HG03442 (cell line): ENCODE data around the gene ZNF575.
A peak's percentile ranks its signal among the peaks of the same experiment; 100 is the strongest.
"Not testable (repeated sequence)": the region's sequence is repeated elsewhere in the genome, so short reads cannot be mapped to it uniquely, and the experiment has no call there.

Experiments used
- ATAC-seq: cut with Tn5 transposase; IDR thresholded peaks from one replicate; pipeline ENCODE4 v1.9.1; 2021; ENCODE audit warnings: mild to moderate bottlenecking, moderate library complexity; ENCODE audit not compliant: unreplicated experiment

The ZNF575 gene

DNA sequence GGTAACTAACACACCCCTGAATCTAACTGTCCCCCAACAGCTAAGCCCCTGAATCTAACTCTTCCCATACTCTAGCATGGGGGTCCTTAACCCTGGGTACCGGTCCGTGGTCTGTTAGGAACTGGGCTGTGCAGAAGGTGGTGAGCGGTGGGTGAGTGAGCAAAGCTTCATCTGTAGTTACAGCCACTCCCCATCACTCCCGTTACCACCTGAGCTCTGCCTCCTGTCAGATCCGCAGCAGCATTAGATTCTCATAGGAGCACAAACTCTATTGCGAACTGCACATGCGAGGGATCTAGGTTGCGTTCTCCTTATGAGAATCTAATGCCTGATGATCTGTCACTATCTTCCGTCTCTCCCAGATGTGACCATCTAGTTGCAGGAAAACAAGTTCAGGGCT lies 22.3 kb upstream of the ZNF575 start:
- ATAC-seq: no peak

DNA sequence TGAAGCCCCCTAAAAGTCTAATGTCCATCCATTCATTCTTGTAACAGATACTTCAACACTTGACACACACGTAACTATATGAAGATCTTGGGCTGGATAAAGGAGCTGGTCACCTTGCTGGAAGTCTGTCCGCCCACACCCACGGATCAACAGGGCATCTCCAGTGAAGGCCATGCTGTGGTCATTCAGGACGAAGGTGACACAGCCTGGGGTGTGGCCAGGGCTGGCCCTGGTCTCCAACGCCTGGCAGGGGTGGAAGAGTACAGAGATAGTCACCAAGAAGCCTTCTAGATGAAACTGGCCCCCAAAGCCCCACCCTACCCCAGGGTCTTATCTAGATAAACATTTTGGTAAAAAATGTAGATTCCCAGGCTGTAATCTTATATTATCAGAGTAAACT lies 21.7 kb upstream of the ZNF575 start:
- ATAC-seq: no peak

DNA sequence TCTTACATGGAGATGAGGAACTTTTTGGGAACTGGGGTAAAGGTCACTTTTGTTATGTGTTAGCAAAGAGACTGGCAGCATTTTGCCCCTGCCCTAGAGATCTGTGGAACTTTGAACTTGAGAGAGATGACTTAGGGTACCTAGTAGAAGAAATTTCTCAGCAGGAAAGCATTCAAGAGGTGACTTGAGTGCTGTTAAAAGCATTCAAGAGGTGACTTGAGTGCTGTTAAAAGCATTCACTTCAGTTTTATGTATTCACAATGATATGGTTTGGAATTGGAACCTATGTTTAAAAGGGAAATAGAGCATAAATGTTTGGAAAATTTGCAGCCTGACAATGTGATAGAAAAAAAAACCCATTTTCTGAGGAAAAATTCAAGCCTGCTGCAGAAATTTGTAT lies 20.6 kb upstream of the ZNF575 start:
- not testable (repeated sequence) for ATAC-seq

DNA sequence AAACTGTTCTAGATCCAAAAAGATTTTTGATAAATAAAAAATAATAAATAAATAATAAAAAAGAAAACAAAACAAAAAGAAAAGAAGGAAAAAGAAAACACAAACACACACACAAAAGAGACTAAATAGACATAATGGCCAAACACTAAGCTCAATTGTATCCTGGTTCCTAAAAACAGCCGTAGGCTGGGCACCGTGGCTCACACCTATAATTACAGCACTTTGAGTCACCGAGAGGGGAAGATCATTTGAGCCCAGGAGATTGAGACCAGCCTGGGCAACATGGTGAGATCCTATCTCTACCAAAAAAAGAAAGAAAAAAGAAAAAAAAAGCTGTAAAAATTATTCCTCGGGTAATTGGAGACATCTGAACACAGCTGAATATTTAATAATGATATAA lies 14.9 kb upstream of the ZNF575 start:
- ATAC-seq: no peak

DNA sequence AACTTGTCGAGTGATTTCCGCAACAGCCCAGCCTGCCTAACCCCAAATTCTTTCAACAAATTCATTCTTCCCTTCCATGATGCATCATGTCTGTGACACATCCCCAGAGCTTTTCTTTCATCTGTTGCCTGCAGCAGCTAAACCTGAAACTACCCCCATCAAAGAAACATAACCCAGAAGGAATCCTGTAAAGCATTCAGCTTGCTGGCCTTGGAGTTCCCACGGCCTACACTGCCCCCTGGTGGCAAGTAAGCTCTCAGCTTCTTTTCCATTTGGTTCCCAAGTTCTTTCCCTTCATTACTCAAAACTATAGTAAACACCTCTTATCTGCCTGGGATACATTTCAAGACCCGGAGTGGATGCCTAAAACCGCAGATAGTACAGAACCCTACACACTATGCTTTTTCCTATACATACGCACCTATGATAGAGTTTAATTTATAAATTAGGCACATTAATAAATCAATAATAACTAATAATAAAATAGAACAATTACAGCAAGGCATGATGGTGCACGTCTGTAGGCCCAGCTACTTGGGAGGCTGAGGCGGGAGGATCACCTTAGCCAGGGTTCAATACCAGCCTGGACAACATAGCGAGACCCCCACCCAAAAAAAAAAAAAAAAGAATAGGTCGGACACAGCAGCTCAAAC lies 13.4 kb upstream of the ZNF575 start:
- ATAC-seq: no peak

DNA sequence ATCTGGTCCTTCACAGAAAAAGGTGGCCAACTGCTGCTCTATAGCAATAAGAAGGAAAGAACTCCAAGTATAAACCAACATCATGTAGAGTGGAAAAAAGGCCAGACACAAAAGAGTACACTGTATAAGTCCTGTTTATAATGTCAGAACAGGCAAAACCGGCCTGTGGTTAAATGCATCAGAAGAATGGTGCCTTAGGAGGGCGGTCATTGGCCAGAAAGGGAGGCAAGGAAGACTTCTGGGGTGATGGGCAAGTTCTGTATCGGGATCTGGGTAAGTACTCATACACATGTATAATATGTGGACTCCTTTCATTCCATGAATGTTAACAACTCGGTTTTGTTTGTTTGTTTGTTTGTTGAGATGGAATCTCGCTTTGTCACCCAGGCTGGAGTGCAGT lies 10.1 kb upstream of the ZNF575 start:
- ATAC-seq: no peak

DNA sequence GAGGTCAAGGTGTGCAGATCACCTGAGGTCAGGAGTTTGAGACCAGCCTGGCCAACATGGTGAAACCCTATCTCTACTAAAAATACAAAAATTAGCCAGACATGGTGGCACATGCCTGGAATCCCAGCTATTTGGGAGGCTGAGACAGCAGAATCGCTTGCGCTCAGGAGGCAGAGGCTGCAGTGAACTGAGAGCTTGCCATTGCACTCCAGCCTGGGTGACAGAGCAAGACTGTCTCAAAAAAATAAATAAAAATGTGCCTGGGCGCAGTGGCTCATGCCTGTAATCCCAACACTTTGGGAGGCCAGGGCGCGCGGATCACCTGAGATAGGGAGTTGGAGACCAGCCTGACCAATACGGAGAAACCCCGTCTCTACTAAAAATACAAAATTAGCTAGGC lies 9.3 kb upstream of the ZNF575 start:
- ATAC-seq: not testable (repeated sequence)

DNA sequence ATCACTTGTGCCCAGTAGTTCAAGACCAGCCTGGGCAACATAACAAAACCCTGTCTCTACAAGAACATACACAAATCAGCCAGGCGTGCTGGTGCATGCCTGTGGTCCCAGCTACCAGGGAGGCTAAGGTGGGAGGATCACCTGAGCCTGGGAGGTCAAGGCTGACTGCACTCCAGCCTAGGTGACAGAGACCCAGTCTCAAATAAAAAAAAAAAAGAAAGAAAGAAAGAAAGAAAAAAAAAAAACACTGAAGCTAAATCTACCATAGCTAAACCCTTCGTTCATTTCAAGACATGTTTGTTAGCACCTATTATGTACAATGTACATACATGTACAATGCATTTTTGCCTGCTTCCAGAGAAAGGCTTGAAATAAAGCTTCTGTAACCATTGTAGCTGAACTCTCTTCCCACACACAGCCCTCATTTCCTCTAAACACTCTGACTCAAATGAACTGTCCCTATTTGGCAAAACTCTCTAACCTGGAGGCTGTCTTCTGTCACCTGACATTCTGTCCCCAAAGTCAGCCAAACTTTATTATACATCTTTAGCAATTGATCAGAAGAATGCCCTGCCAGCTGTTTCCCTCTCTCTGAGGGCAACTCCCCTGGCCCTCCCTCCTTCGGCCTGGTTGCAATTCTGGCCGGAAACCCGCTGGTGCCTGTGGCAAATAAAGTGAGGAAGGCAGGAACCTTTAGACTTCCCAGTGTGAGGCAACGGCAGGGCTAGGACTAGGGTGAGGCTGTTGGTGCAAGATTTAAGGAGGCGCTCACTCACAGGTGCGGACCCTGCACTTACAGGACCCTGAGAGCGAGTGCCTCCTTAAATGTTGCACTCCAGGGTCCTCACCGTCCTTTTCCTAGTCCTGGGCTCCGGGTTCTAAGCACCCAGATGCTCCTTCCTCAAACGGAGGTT lies 7.8 kb upstream of the ZNF575 start:
- no peak for ATAC-seq

DNA sequence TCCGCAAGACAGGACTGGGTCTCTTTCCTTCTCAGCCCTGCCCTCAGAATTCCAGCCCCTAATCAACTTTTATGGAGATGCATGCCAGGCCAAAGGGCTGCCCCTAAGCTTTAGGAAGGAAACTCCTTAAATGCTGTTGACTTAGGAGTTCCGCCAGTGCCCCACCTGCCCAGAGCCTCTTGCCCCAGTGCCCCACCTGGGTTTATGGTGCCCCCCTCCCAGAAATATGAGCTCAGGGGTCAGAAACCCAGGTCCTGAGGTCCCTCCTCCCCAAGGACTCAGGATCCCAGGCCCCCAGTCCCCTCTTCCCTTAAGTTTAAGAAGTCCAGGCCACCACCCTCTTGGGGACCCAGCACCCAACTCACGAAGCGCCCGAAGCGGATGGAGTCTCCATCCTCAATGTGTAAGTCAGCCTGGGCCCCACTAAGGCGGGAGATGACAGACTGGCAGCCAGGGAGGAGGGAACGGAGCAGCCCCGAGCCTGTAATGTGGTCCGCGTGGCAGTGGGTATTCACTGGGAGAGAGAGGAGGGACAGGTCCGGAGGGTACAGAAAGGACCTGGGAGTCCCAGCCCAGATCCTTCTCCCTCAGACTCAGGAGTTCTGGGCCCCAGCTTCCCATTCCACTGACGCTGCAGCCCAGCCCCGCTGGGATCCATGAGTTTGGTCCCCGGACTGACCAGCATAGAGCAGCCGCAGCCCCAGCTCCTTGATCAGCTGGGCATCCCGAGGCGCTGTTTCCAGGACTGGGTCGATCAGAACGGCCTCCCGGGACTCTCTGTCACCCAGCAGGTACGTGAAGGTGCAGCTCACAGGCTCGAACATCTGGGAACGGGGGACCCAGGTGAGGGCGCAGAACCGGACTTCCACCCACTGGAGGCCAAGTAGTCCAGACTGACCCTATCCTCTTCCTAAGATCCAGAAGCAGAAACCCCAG lies 6.9 kb upstream of the ZNF575 start:
- no peak for ATAC-seq

DNA sequence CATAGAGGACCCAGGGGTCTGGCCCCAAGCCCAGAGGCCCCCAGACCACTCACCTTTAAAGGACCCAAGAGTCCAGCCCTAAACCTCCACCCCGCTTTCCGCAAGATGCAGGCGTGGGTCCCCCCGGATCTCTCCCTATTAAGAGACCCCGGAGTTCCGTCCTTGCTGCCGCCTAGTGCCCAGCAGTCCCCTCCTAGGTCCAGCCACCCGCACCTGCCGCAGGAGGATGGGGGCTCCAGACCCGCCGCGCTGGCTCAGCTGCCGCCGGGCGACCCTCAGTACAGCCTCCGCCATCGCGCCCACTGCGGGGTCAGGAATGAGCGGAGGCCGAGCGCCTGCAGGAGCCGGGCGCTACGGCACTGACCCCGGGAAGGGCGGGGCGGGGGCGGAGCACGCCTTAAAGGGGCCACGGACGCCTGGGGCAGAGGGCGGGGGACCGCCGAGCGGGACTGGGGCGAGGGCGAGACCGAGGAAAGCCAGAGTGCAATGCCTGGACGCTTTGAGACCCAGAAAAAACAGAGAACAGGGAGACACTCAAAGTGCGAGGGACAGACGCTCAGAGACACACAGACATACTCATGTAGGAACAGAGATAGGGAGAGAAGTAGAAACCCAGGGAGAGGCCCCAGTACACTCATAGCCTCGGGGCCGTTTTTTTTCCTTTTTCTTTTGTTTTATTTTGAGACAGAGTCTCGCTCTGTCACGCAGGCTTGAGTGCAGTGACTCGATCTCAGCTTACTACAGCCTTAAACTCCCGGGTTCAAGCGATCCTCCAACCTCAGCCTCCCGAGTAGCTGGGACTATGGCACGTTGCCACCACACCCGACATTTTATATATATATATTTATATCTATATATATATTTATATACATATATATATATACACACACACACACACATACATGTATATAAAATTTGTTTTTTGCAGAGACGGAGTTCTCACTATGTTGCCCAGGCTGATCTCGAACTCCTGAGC lies 5.8 kb upstream of the ZNF575 start, which contains the start of gene ETHE1:
TSS of gene ETHE1 (minus strand) at position 318 of the 976 bp plus-strand sequence. CDS start at position 294, 24 bp downstream.
- ATAC-seq: peak; percentile 56

DNA sequence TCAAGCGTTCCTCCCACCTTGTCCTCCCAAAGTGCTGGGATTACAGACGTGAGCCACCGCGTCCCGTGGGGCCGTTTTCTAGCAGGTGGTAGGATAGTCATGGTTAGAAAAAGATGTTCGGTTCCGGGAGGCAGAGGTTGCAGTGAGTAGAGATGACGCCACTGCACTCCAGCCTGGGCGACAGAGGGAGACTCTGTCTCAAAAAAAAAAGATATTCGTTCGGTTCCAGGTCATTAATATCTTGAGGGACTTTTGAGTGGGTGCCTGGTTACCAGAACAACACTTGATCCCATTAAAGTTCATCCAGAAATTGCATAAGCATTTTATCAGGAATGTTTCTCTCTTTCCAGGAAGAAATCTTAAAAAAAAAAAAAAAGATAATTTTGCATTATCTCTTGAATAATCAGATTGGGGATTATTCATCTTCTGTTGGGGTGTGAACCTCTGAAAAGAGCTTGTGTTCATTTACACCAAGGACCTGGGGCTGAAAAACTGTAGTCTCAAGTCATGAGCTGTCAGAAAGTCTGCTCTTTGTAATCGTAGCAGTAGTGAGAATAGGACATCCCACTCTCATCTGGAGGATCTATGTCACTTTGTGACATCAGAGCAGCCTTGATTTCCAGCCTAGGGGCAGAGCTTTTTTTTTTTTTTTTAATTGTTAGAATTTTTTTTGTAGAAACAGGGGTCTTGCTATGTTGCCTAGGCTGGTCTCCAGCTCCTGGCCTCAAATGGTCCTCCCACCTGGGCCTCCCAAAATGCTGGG lies 4.9 kb upstream of the ZNF575 start:
- no peak for ATAC-seq

DNA sequence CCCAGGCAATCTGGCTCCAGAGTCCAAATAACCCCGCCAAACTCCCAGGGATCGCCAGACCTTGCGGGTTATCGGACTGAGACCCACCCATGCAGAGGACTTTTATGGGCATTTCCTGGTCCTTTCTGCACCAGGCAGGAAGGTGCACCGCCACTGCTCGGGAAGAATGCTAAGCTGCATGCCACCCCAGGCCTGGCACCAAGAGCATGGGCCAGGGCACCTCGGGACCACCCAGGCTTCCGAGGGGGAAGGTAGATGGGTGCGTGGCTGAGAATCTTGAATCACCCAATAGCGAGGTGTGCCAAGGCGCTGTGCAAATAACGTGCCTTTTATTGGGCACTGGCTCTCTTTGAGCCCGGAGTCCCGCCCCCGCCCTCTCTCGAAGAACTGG lies 422 bp upstream of the ZNF575 start:
- ATAC-seq: peak; percentile 17

DNA sequence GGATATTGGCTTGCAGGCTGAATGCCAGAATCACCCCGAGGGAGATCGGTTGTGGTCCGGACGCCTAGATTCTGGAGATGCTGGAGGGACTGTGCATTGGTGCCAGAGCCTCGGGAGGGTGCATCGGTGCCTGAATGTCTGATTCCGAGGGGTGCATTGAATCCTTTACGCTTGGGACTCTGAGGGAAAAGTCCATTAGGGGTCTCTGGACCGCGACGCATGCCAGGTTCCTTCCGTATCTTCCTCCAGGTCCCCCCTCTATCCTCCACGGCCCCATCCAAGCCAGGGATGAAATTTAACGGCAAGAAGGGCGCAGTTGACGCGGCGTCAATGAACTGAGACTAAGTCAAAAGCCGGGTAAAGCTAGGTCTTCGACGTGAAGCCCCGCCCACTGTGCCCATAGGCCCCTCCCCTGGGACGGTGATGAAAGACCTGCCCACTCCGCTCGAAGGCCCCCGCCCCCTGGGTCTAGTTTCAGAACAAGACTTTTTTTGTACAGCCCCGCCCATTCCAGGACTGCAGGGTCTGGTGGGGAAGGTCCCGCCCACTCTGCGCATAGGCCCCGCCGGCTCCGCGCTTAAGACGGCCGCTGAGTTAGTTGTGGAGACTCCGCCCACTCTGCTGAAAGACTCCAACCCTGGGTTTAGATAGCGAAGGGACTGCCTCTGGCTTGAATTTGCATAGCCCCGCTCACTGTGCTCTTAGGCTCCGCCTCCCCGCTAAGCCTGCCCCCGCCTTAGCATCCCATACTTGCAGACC lies 737 bp downstream of the ZNF575 start:
- peak; percentile 41 for ATAC-seq

DNA sequence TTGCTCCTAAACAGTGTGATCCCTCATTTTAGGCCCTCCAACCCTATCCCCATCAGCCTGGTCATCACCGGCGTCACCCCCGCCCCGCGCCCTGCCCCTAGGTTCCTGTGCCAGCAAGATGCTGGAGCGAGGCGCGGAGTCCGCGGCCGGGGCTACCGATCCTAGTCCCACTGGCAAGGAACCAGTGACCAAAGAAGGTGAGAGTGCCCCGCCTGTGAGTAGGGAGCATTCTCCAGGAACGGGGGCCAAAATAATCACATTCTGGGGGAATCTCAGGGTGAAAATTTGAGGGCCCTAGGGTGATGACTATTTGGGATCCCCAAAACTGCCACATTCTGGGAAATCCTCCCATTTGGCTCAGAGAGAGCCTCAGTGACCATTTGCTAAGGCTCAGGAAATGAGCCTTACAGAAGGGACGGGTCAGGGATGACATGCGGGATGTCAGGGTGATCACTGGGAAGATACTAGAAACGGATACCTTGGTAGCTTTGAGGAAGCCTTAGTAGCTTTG lies 1.4 kb downstream of the ZNF575 start:
- ATAC-seq: no peak

DNA sequence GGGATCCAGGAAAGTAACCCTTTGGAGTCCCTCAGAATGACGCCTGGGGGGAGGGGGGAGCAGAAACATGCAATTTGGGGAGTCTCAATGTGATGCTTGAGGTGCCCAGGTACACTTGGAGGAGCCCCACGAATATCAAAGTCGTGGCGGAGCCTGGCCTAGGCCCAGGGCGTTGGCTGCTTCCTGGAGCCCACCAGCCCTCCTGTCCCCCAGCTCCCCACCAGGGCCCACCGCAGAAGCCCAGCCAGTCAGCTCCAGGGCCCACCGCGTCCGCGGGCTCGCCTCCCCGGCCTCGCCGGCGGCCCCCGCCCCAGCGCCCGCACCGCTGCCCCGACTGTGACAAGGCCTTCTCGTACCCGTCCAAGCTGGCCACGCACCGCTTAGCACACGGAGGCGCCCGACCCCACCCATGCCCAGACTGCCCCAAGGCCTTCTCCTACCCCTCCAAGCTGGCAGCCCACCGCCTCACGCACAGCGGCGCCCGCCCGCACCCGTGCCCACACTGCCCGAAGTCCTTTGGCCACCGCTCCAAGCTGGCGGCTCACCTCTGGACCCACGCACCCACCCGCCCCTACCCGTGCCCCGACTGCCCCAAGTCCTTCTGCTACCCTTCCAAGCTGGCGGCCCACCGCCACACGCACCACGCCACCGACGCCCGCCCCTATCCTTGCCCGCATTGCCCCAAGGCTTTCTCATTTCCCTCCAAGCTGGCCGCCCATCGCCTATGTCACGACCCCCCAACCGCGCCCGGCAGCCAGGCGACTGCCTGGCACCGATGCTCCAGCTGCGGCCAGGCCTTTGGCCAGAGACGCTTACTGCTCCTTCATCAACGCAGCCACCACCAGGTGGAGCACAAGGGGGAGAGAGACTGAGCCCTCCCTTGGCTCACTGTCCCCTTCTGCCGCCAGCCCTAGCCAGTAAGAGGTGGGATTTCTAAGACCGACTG lies 2.1 kb downstream of the ZNF575 start:
- ATAC-seq: no peak

DNA sequence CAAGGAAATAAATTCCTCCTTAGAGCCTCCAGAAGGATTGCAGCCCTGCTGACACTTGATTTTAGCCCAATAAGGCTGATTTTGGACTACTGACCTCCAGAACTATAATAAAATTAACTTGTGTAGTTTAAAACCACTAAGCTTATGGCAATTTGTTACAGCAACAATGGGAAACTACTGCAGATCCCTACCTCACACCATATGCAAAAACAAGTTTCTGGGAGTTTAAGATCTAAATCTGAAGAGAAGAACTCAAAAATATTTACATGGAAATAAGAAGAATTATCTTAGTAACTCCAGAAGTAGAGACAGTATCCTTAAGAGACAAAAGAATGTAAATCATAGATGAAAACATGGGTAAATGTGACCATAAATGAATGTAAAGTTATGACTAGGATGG lies 5.9 kb downstream of the ZNF575 start:
- no peak for ATAC-seq

DNA sequence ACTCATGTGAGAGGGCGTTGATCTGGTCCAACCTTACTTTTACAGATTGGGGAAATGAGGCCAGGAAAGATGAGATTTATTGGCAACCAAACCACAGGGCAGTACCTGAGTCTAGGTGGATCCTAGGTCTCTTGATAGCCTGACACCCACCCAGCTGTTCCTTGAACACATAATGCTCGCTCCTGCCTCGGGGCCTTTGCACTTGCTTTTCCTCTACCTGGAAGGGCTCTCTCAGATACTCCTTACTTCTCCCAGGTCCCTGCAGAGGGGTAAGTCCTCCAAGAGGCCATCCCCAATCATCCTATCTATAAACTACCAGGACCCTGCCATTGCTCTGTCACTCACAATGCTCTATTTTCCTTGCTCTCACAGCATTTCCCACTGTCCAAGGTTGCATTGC lies 7.4 kb downstream of the ZNF575 start:
- no peak for ATAC-seq
